ENCODE measurements around the gene FES. TPM values are rescaled to one million over a fixed set of nuclear protein-coding genes. Genes with fewer than 3 reads are reported as not detected.

FES gene
- total RNA-seq, 1 donor from 2014 or later = 168 TPM

GRCh38 chr15:90873998-90874605 lies 10.2 kb upstream of the FES start:
- intact Hi-C loops (cut with micrococcal nuclease) = loop anchor here (1.0 to 5.0 kb wide), 3 partner anchors 58 to 157 kb away; partner anchors contain the start of genes BLM and HDDC3

GRCh38 chr15:90874986-90875385 lies 9.3 kb upstream of the FES start:
- intact Hi-C loops (cut with micrococcal nuclease) = loop anchor here (1.0 to 5.0 kb wide), 2 partner anchors 11 to 57 kb away; partner anchors contain the start of gene HDDC3

DNA sequence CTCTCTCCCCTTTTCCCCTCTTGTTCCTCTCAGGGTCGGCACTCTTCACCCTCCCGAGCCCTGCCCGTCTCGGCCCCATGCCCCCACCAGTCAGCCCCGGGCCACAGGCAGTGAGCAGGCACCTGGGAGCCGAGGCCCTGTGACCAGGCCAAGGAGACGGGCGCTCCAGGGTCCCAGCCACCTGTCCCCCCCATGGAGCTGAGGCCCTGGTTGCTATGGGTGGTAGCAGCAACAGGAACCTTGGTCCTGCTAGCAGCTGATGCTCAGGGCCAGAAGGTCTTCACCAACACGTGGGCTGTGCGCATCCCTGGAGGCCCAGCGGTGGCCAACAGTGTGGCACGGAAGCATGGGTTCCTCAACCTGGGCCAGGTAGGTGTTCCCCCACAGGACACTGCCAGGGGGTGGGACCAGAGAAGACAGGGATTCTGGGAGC lies 8.7 kb upstream of the FES start:
- intact Hi-C loops (cut with micrococcal nuclease) = loop anchor here (1.0 kb wide), 1 partner anchor 11 kb away; no protein-coding TSS in a partner anchor

DNA sequence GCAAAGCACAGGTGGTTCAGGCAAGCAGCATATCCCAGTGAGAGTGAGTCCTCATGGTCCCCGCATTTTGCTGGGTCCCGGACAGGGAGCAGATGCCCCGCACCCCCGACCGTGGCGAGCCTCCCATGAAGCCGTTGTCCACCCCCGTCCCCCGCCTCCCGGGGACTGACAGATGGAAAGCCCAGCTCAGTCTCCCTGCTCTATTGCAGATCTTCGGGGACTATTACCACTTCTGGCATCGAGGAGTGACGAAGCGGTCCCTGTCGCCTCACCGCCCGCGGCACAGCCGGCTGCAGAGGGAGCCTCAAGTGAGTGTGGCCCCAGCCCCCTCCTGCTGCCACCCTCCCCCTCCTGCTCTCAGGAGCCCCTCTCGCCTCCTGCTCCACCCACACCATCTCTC lies 8.3 kb upstream of the FES start:
- intact Hi-C loops (cut with micrococcal nuclease) = no loop called here

DNA sequence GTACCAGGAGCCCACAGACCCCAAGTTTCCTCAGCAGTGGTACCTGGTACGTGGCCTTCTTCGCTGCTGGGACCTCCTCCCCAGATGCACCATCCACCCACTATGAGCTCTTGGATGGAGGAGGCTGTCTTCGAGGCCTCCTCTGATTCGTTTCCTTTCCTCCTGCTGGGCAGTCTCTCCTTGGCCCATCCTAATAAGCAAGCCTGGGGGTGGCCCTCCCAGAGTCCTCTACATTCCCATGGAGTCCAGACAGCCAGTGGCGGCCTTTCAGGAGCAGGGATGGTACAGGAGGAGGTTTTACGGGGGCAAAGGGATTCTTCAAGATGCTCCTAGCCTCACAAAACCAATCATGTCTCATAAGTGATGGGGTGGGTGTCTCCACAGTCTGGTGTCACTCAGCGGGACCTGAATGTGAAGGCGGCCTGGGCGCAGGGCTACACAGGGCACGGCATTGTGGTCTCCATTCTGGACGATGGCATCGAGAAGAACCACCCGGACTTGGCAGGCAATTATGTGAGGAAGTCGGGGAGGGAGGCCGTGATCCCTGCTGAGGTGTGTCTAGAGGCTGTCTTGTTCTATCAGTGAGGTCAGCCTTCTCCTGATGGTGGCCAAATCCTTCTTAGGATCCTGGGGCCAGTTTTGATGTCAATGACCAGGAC lies 7.7 kb upstream of the FES start:
- intact Hi-C loops (cut with micrococcal nuclease) = no loop called here

DNA sequence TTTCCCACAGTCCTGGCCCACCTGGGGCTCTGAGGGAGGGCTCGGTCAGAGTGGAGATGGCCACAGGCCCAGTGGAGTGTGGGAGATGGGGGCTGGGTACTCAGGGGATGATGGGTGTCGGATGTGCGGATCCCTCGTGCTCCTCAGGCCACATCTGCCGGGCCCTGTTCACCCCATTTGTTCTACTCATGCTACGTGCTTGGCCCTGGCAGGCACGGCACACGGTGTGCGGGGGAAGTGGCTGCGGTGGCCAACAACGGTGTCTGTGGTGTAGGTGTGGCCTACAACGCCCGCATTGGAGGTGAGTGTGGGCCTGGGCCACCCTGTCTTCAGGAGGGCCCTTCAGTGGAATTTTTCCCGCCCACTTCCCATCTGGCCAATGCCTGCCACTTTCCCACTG lies 7.0 kb upstream of the FES start:
- intact Hi-C loops (cut with micrococcal nuclease) = no loop called here

DNA sequence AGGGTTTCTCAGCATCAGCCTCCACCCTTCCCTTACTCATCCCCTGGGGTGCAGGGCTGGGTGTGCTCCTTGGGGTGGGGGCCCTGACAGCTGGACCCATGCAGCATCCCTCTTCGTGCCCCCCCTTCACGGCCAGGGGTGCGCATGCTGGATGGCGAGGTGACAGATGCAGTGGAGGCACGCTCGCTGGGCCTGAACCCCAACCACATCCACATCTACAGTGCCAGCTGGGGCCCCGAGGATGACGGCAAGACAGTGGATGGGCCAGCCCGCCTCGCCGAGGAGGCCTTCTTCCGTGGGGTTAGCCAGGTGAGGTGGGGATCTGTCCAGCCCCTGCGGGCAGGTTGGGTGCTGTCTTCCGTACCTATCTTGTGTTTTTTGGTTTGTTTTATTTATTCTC lies 6.3 kb upstream of the FES start:
- intact Hi-C loops (cut with micrococcal nuclease) = no loop called here

DNA sequence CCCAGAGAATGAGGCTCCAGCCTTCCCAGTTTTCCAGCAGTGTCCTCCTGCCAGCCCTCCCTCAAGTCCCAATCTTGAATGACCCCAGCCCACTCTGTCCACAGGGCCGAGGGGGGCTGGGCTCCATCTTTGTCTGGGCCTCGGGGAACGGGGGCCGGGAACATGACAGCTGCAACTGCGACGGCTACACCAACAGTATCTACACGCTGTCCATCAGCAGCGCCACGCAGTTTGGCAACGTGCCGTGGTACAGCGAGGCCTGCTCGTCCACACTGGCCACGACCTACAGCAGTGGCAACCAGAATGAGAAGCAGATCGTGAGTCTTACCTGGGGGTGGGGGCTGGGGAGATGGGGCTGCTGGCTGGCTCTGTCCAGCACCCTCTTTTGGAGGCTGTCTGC lies 5.6 kb upstream of the FES start:
- intact Hi-C loops (cut with micrococcal nuclease) = no loop called here

DNA sequence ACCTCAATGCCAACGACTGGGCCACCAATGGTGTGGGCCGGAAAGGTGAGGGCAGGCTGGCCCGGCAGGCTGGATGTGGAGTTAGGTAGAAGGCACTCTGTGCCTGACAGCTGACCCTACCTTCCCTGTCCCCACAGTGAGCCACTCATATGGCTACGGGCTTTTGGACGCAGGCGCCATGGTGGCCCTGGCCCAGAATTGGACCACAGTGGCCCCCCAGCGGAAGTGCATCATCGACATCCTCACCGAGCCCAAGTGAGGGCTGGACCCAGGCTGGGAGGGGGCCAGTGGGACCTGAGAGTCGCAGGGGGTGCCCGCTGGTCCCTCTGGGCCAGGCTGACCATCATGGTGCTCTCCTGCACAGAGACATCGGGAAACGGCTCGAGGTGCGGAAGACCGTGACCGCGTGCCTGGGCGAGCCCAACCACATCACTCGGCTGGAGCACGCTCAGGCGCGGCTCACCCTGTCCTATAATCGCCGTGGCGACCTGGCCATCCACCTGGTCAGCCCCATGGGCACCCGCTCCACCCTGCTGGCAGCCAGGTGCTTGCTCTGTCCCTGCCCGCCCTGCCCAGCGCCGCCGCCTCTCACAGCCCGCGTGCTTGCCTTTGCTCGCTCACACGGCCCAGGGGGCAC lies 4.5 kb upstream of the FES start:
- intact Hi-C loops (cut with micrococcal nuclease) = no loop called here

- intact Hi-C loops (cut with micrococcal nuclease) = no loop called here
Observed at GRCh38 chr15:90880381-90881145, 3.7 kb upstream of the FES start.

GRCh38 chr15:90881181-90881977 lies 2.9 kb upstream of the FES start:
- intact Hi-C loops (cut with micrococcal nuclease) = no loop called here

DNA sequence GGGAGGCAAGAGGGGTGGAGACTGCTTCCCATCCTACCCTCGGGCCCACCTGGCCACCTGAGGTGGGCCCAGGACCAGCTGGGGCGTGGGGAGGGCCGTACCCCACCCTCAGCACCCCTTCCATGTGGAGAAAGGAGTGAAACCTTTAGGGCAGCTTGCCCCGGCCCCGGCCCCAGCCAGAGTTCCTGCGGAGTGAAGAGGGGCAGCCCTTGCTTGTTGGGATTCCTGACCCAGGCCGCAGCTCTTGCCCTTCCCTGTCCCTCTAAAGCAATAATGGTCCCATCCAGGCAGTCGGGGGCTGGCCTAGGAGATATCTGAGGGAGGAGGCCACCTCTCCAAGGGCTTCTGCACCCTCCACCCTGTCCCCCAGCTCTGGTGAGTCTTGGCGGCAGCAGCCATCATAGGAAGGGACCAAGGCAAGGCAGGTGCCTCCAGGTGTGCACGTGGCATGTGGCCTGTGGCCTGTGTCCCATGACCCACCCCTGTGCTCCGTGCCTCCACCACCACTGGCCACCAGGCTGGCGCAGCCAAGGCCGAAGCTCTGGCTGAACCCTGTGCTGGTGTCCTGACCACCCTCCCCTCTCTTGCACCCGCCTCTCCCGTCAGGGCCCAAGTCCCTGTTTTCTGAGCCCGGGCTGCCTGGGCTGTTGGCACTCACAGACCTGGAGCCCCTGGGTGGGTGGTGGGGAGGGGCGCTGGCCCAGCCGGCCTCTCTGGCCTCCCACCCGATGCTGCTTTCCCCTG lies 2.2 kb upstream of the FES start:
- intact Hi-C loops (cut with micrococcal nuclease) = no loop called here

DNA sequence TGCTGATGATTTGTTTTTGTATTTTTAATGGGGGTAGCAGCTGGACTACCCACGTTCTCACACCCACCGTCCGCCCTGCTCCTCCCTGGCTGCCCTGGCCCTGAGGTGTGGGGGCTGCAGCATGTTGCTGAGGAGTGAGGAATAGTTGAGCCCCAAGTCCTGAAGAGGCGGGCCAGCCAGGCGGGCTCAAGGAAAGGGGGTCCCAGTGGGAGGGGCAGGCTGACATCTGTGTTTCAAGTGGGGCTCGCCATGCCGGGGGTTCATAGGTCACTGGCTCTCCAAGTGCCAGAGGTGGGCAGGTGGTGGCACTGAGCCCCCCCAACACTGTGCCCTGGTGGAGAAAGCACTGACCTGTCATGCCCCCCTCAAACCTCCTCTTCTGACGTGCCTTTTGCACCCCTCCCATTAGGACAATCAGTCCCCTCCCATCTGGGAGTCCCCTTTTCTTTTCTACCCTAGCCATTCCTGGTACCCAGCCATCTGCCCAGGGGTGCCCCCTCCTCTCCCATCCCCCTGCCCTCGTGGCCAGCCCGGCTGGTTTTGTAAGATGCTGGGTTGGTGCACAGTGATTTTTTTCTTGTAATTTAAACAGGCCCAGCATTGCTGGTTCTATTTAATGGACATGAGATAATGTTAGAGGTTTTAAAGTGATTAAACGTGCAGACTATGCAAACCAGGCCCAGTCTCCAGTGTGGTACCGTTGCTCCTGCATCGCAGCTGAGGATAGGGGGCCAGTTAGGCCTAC lies 1.4 kb upstream of the FES start:
- intact Hi-C loops (cut with micrococcal nuclease) = no loop called here

- intact Hi-C loops (cut with micrococcal nuclease) = no loop called here
Observed at GRCh38 chr15:90883526-90883975, 753 bp upstream of the FES start.

- intact Hi-C loops (cut with micrococcal nuclease) = loop anchor here (5.0 kb wide), 1 partner anchor 403 kb away; no protein-coding TSS in a partner anchor
Observed at GRCh38 chr15:90884719-90885431, 571 bp downstream of the FES start.

GRCh38 chr15:90885432-90886290 lies 1.4 kb downstream of the FES start:
- intact Hi-C loops (cut with micrococcal nuclease) = loop anchor here (1.0 to 5.0 kb wide), 5 partner anchors 10 to 565 kb away; partner anchors contain the start of gene BLM

GRCh38 chr15:90886291-90886614 lies 1.9 kb downstream of the FES start:
- intact Hi-C loops (cut with micrococcal nuclease) = loop anchor here (1.0 to 5.0 kb wide), 5 partner anchors 11 to 566 kb away; partner anchors contain the start of gene BLM

GRCh38 chr15:90887037-90887481 lies 2.8 kb downstream of the FES start:
- intact Hi-C loops (cut with micrococcal nuclease) = loop anchor here (5.0 kb wide), 1 partner anchor 405 kb away; no protein-coding TSS in a partner anchor
